Skin of body (tissue), 2 donors: ENCODE measurements around the gene OOSP3. TPM values are rescaled to one million over a fixed set of nuclear protein-coding genes. Genes with fewer than 3 reads are reported as not detected.

ENCODE experiments used
- DNase-seq: peaks from one replicate; lab custom pipeline; 2025; lab: John Stamatoyannopoulos, UW
- total RNA-seq: library from RNA; depleted of rRNA; stranded (reverse); fragments of >200 nt; gene quantifications from one replicate; pipeline ENCODE4 v1.2.3, GENCODE V29; 2014

Gene OOSP3
- total RNA-seq, 1 donor from 2014 or later = not detected

- DNase-seq = no peak
Observed at GRCh38 chr11:59943997-59944714, 65.6 kb downstream of the OOSP3 start.

GRCh38 chr11:59944720-59945119, 66.1 kb downstream of the OOSP3 start:
- DNase-seq = no peak

Other genes starting within 250 kb of the OOSP3 start
- gene PATL1, start 209.7 kb upstream of the OOSP3 start, total RNA-seq = 9.5 TPM
- gene OR10V1, start 164.9 kb upstream of the OOSP3 start, total RNA-seq = not detected
- 19.5 TPM for gene STX3, start 123.4 kb upstream of the OOSP3 start, total RNA-seq
- gene MRPL16, start 68.0 kb upstream of the OOSP3 start, total RNA-seq = 24.7 TPM
- not detected for gene CBLIF, start 33.3 kb upstream of the OOSP3 start, total RNA-seq
- 12.0 TPM for gene TCN1, start 12.3 kb upstream of the OOSP3 start, total RNA-seq
- not detected for gene OOSP1, start 59.6 kb downstream of the OOSP3 start, total RNA-seq
- not detected for gene OOSP4A, start 85.3 kb downstream of the OOSP3 start, total RNA-seq
- gene OOSP4B, start 138.4 kb downstream of the OOSP3 start, total RNA-seq = not detected
- not detected for gene OOSP2, start 161.6 kb downstream of the OOSP3 start, total RNA-seq
- 18.1 TPM for gene MS4A3, start 177.9 kb downstream of the OOSP3 start, total RNA-seq
- 11.1 TPM for gene MS4A2, start 209.9 kb downstream of the OOSP3 start, total RNA-seq